H1 (cell line): ENCODE data around the gene ITGB7. TPM values are rescaled to one million over a fixed set of nuclear protein-coding genes. Genes with fewer than 3 reads are reported as not detected.

Experiments used
- ASH2L ChIP-seq: fragments of 200-600, 300-600 bp; sonication (generic); IDR thresholded peaks from one replicate; pipeline ENCODE4 v1.7.1; 2017; ENCODE audit warnings: low read length
- POU5F1 ChIP-seq: IDR thresholded peaks from 2 replicates; pipeline ENCODE4 v1.6.1; 2011; ENCODE audit warnings: low read depth, mild to moderate bottlenecking, low read length, moderate library complexity
- SIX5 ChIP-seq: IDR thresholded peaks from 2 replicates; pipeline ENCODE4 v1.6.1; 2011; ENCODE audit warnings: mild to moderate bottlenecking, low read depth, low read length
- SP4 ChIP-seq: IDR thresholded peaks from 2 replicates; pipeline ENCODE4 v1.6.1; 2012; ENCODE audit warnings: low read length, inconsistent platforms
- polyA plus RNA-seq, 7 experiments: library from polyadenylated mRNA; depleted of rRNA in 3 of 7; stranded (reverse) in 5 of 7; unstranded in 2 of 7; fragments of >200 nt in 5 of 7; fragments of 200-250 nt in 2 of 7; gene quantifications; 1 replicate in 5 of 7; 2 replicates in 1 of 7; 4 replicates in 1 of 7; pipeline versions ENCODE4 v1.2.1 to v1.2.3, GENCODE V29; 2011 to 2013; ENCODE audit warnings: missing spikeins in 2 of 7, mixed read lengths in 2 of 7
- total RNA-seq: library from RNA; stranded (reverse); fragmentation: NEBNext Ultra II Directional; extraction: Animal tissue kit (Norgen Biotek cat#: 25700); gene quantifications from 2 replicates; pipeline ENCODE4 v1.2.1, GENCODE V29; 2021
- TF ChIP-seq, protein P1 (sequence below): fragments of 300-600 bp; sonication (generic); IDR thresholded peaks from 2 replicates; pipeline ENCODE4 v1.7.1; 2012; ENCODE audit warnings: low read length, moderate library complexity, mild to moderate bottlenecking, inconsistent platforms; ENCODE audit not compliant: insufficient replicate concordance

Gene ITGB7
- total and polyA plus RNA-seq, 2 of the 8 experiments (the other 6 are each of a cell fraction or from before 2014, with no cell fraction given): 0.35 to 0.54 TPM

GRCh38 chr12:53191885-53192530, 15.0 kb downstream of the ITGB7 start (continued):
- TF ChIP-seq POU5F1: no peak
- no peak for TF ChIP-seq SIX5
- TF ChIP-seq ASH2L: no peak
- TF ChIP-seq, protein P1, sequence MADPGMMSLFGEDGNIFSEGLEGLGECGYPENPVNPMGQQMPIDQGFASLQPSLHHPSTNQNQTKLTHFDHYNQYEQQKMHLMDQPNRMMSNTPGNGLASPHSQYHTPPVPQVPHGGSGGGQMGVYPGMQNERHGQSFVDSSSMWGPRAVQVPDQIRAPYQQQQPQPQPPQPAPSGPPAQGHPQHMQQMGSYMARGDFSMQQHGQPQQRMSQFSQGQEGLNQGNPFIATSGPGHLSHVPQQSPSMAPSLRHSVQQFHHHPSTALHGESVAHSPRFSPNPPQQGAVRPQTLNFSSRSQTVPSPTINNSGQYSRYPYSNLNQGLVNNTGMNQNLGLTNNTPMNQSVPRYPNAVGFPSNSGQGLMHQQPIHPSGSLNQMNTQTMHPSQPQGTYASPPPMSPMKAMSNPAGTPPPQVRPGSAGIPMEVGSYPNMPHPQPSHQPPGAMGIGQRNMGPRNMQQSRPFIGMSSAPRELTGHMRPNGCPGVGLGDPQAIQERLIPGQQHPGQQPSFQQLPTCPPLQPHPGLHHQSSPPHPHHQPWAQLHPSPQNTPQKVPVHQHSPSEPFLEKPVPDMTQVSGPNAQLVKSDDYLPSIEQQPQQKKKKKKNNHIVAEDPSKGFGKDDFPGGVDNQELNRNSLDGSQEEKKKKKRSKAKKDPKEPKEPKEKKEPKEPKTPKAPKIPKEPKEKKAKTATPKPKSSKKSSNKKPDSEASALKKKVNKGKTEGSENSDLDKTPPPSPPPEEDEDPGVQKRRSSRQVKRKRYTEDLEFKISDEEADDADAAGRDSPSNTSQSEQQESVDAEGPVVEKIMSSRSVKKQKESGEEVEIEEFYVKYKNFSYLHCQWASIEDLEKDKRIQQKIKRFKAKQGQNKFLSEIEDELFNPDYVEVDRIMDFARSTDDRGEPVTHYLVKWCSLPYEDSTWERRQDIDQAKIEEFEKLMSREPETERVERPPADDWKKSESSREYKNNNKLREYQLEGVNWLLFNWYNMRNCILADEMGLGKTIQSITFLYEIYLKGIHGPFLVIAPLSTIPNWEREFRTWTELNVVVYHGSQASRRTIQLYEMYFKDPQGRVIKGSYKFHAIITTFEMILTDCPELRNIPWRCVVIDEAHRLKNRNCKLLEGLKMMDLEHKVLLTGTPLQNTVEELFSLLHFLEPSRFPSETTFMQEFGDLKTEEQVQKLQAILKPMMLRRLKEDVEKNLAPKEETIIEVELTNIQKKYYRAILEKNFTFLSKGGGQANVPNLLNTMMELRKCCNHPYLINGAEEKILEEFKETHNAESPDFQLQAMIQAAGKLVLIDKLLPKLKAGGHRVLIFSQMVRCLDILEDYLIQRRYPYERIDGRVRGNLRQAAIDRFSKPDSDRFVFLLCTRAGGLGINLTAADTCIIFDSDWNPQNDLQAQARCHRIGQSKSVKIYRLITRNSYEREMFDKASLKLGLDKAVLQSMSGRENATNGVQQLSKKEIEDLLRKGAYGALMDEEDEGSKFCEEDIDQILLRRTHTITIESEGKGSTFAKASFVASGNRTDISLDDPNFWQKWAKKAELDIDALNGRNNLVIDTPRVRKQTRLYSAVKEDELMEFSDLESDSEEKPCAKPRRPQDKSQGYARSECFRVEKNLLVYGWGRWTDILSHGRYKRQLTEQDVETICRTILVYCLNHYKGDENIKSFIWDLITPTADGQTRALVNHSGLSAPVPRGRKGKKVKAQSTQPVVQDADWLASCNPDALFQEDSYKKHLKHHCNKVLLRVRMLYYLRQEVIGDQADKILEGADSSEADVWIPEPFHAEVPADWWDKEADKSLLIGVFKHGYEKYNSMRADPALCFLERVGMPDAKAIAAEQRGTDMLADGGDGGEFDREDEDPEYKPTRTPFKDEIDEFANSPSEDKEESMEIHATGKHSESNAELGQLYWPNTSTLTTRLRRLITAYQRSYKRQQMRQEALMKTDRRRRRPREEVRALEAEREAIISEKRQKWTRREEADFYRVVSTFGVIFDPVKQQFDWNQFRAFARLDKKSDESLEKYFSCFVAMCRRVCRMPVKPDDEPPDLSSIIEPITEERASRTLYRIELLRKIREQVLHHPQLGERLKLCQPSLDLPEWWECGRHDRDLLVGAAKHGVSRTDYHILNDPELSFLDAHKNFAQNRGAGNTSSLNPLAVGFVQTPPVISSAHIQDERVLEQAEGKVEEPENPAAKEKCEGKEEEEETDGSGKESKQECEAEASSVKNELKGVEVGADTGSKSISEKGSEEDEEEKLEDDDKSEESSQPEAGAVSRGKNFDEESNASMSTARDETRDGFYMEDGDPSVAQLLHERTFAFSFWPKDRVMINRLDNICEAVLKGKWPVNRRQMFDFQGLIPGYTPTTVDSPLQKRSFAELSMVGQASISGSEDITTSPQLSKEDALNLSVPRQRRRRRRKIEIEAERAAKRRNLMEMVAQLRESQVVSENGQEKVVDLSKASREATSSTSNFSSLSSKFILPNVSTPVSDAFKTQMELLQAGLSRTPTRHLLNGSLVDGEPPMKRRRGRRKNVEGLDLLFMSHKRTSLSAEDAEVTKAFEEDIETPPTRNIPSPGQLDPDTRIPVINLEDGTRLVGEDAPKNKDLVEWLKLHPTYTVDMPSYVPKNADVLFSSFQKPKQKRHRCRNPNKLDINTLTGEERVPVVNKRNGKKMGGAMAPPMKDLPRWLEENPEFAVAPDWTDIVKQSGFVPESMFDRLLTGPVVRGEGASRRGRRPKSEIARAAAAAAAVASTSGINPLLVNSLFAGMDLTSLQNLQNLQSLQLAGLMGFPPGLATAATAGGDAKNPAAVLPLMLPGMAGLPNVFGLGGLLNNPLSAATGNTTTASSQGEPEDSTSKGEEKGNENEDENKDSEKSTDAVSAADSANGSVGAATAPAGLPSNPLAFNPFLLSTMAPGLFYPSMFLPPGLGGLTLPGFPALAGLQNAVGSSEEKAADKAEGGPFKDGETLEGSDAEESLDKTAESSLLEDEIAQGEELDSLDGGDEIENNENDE: no peak
- no peak for TF ChIP-seq SP4
